Measurements from ENCODE around the gene PDZK1IP1. TPM values are rescaled to one million over a fixed set of nuclear protein-coding genes. Genes with fewer than 3 reads are reported as not detected.

Gene PDZK1IP1
- total and polyA plus RNA-seq, 2 of the 4 experiments (the other 2 are of a cell fraction): not detected

GRCh38 chr1:47181095-47181954, 8.5 kb downstream of the PDZK1IP1 start:
- Histone ChIP-seq H4K5ac (ENCODE audit: low read depth, low read length) (no peak overlapping the region), H4K91ac (ENCODE audit: insufficient read depth, low read depth, low read length) (no peak overlapping the region), H3K4me1 (ENCODE audit: control insufficient read depth, insufficient read depth, low read length) (no peaks in the 10 kb centered on the region), H3K4me2 (ENCODE audit: low read depth, low read length) (no peak overlapping the region), H2BK120ac (ENCODE audit: low read depth, low read length) (no peak overlapping the region), H3K27me3 (ENCODE audit: control insufficient read depth, insufficient read depth, low read length) (no peaks in the 10 kb centered on the region; the same call in 1 of the 2 replicates), H2BK20ac (ENCODE audit: low read depth, low read length) (no peak overlapping the region), H3K14ac (replicated peaks; ENCODE audit: low read depth, low read length) (no peak overlapping the region), H4K8ac (ENCODE audit: low read depth in 2 of 2, low read length in 2 of 2) (no peak overlapping the region), H4K20me1 (ENCODE audit: insufficient read depth, low read length) (no peaks in the 10 kb centered on the region), H3K27ac (ENCODE audit: insufficient read depth, low read length) (no peak overlapping the region), H3K36me3 (ENCODE audit: control insufficient read depth, insufficient read depth, low read length) (no peaks in the 10 kb centered on the region), H3K56ac (ENCODE audit: extremely low read depth, insufficient read depth, low read length) (no peak overlapping the region), H3K4me3 (ENCODE audit: insufficient read depth, low read depth, low read length) (no peak overlapping the region), H2AFZ (replicated peaks; ENCODE audit: low read length, poor library complexity) (no peak overlapping the region), H2BK5ac (ENCODE audit: low read depth, low read length, poor library complexity, severe bottlenecking) (no peak overlapping the region), H2BK15ac (ENCODE audit: low read depth, low read length) (no peak overlapping the region), H3K18ac (ENCODE audit: low read depth, low read length) (no peak overlapping the region), H2AK5ac (ENCODE audit: low read depth, low read length) (no peak overlapping the region), H3K9me3 (ENCODE audit: control insufficient read depth, insufficient read depth, low read length) (no peaks in the 10 kb centered on the region), H3K9me1 (ENCODE audit: insufficient read depth, low read length) (no peaks in the 10 kb centered on the region), H3K23ac (ENCODE audit: low read depth, low read length) (no peak overlapping the region), H2AK9ac (replicated peaks; ENCODE audit: low read depth, low read length, poor library complexity) (no peak overlapping the region), H3K79me1 (ENCODE audit: low read depth in 1 of 2, low read length in 2 of 2) (no peaks in the 10 kb centered on the region), H3K4ac (ENCODE audit: low read depth, low read length) (no peak overlapping the region), H3K9ac (ENCODE audit: low read depth, low read length) (no peak overlapping the region)
- CTCF ChIA-PET: interaction anchor here (0.6 kb wide), 1 partner anchor 579 kb away, joined by 4 read pairs; no protein-coding TSS in a partner anchor
- no TSS peak for BruUV-seq (replicated peaks)
- no peak for TF ChIP-seq CEBPB (IDR thresholded peaks at IDR 0.05; ENCODE audit: low read depth, low read length)
- TF ChIP-seq SMC3 (IDR thresholded peaks at IDR 0.05; ENCODE audit: low read depth, low read length): no peak
- TF ChIP-seq FOS (IDR thresholded peaks at IDR 0.05; ENCODE audit: low read depth, low read length): no peak
- no peak for TF ChIP-seq USF2 (IDR thresholded peaks at IDR 0.05; ENCODE audit: low read depth, low read length)
- TF ChIP-seq BHLHE40 (IDR thresholded peaks at IDR 0.05; ENCODE audit: low read depth, low read length): no peak
- TF ChIP-seq RAD21 (IDR thresholded peaks at IDR 0.05; ENCODE audit: low read length): no peak
- no peak for TF ChIP-seq MXI1 (IDR thresholded peaks at IDR 0.05; ENCODE audit: borderline replicate concordance, low read depth, low read length)
- no peak for TF ChIP-seq MAZ (IDR thresholded peaks at IDR 0.05; ENCODE audit: borderline replicate concordance, low read depth, low read length)
- no peak for TF ChIP-seq CHD1 (IDR thresholded peaks at IDR 0.05; ENCODE audit: low read depth, low read length)
- TF ChIP-seq NFE2L2 (IDR thresholded peaks at IDR 0.05; ENCODE audit: low read depth, low read length): no peak
- TF ChIP-seq ELK1 (IDR thresholded peaks at IDR 0.05; ENCODE audit: borderline replicate concordance, low read depth, low read length): no peak
- TF ChIP-seq POLR2A (IDR thresholded peaks at IDR 0.05; ENCODE audit: low read depth, low read length): no peak
- no peak for TF ChIP-seq RCOR1 (IDR thresholded peaks at IDR 0.05; ENCODE audit: insufficient replicate concordance, low read length)
- no peak for TF ChIP-seq RFX5 (IDR thresholded peaks at IDR 0.05; ENCODE audit: low read depth, low read length)
- TF ChIP-seq MAFK (IDR thresholded peaks at IDR 0.05; ENCODE audit: low read depth, low read length): no peak
- POLR2A ChIA-PET (ENCODE audit: unreplicated experiment): no interaction called here
- no CpG with 5 or more reads among the region's 18 CpGs for WGBS, 2 experiments (ENCODE audit: extremely low coverage in 2 of 2, insufficient read length in 1 of 2)
- in situ Hi-C loops (cut with MboI; ENCODE audit: low sequenced_read_pairs) (loop anchor here (5.0 to 10.0 kb wide), 2 partner anchors 241 to 533 kb away; no protein-coding TSS in a partner anchor), intact Hi-C loops (cut with micrococcal nuclease) (no loop called here), dilution Hi-C loops (cut with HindIII; ENCODE audit: low sequenced_read_pairs, unreplicated experiment) (no loop called here)
- no peak for ATAC-seq (ENCODE audit: low read depth)
- DNase-seq: no peak
